ENCODE results near the gene NR2C2.

DNA sequence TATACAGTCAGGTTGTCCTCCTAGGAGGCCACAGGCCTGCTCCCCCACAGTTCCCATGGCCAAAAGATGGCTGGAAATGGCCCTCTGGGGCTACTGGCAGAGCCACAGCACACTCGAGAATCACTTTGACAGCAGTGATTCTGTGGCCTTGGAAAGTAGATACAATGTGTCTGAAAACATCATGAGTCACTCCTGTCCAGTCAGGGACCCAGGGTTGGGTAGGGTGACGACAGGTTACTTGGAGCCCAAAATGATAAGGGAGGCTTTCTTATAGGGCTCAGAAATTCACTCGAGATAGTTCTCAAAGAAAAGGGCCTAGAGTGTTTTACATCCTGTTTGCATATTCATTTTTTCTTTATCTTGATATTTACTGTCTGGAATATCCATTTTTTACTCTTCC lies 93.5 kb downstream of the NR2C2 start:
- TF ChIP-seq CTCF (IDR thresholded peaks at IDR 0.05) (no peak), POLR2A (IDR thresholded peaks at IDR 0.05) (no peak), EP300 (IDR thresholded peaks at IDR 0.05; ENCODE audit: low read depth) (no peak)

Measured in transverse colon (tissue), 3 donors.